Activated naive CD8-positive, alpha-beta T cell treated with anti-CD3 and anti-CD28 coated beads for 36 hours (primary cell): ENCODE data around the gene AUTS2. TPM values are rescaled to one million over a fixed set of nuclear protein-coding genes. Genes with fewer than 3 reads are reported as not detected.

Experiments used
- DNase-seq: peaks from one replicate; pipeline ENCODE4 v3.0.0; 2021
- H3K27ac Mint-ChIP-seq: one replicate; pipeline ENCODE4 v1.8.0; 2022; ENCODE audit warnings: mild to moderate bottlenecking, moderate library complexity, mixed read lengths
- H3K27me3 Mint-ChIP-seq: one replicate; pipeline ENCODE4 v1.8.0; 2022; ENCODE audit warnings: mild to moderate bottlenecking, mixed read lengths
- H3K36me3 Mint-ChIP-seq: one replicate; pipeline ENCODE4 v1.8.0; 2021; ENCODE audit warnings: mild to moderate bottlenecking, mixed read lengths
- H3K4me1 Mint-ChIP-seq: one replicate; pipeline ENCODE4 v1.8.0; 2021; ENCODE audit warnings: mixed read lengths
- H3K4me3 Mint-ChIP-seq: one replicate; pipeline ENCODE4 v1.8.0; 2022; ENCODE audit warnings: mild to moderate bottlenecking, moderate library complexity, mixed read lengths
- H3K9me3 Mint-ChIP-seq: one replicate; pipeline ENCODE4 v1.8.0; 2022; ENCODE audit warnings: mixed read lengths
- total RNA-seq, 2 experiments: library from RNA; stranded (reverse); gene quantifications; one replicate each; pipeline ENCODE4 v1.2.3, GENCODE V29; 2021

AUTS2 gene
- total RNA-seq, 2 experiments from 2014 or later, result 0.58 to 0.78 TPM

DNA sequence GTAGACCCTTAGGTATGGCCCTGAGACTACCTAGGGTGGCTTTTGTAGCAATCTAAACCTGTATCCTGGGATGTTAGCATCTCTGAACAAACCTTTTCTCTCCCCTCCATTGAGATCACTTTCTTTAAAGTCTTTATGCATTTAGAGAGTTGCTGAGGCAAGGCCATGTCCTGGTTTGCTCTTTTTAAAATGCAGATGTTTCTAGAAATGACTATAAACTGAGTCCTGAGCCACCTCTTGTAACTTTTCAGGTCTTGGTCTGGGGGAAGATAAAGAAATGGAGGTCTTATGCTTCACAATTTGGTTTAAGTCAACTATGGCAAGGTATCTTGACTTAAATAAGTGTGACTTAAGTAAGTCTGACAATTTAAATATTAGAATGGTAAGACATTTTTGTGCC, 78.0 kb downstream of the AUTS2 start:
- no peak overlapping the region for H3K27ac Mint-ChIP-seq
- H3K4me3 Mint-ChIP-seq, result no peak overlapping the region
- DNase-seq, result no peak
- H3K4me1 Mint-ChIP-seq, result no peaks in the 10 kb centered on the region
- H3K36me3 Mint-ChIP-seq, result no peaks in the 10 kb centered on the region
- H3K27me3 Mint-ChIP-seq, result peaks cover 3% of the 10 kb centered on the region
- H3K9me3 Mint-ChIP-seq, result no peaks in the 10 kb centered on the region

DNA sequence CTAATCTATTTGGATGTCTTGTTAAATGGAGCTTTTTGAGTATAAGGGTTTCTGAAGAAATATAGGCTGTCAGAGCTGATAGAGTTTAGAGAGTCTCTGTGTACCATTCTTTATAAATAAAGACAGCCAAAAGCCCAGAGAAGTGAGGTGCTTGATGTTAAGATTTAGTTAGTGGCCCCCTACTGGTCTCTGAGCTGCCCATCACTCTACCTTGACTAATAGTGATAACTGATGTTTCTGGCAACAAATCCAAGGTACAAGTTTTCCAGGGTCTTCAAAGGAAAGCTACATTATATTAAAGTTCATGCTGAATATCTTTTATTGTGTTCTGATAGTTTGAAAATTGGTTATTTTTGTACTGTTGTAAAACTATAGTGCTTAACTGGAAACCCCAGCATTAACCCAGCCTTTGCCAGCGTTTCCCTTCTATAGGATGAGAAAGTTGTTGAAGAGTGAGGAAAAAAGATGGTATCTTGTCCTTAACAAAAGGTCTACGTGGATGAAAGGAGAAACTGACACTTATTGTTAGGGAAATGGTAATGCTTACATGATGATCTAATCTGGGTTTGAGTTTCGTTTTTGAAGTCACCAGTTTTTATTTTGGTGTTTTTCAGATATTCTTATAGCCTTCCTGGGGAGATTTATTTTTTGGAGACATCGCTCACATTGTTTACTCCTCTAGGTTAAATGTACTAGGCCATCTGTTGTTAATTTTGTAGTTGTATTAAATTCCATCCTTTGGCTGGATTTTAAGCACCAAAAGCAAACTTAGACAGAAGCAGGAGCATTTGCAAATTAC, 79.0 kb downstream of the AUTS2 start:
- H3K27me3 Mint-ChIP-seq, result peaks cover 1% of the 10 kb centered on the region

DNA sequence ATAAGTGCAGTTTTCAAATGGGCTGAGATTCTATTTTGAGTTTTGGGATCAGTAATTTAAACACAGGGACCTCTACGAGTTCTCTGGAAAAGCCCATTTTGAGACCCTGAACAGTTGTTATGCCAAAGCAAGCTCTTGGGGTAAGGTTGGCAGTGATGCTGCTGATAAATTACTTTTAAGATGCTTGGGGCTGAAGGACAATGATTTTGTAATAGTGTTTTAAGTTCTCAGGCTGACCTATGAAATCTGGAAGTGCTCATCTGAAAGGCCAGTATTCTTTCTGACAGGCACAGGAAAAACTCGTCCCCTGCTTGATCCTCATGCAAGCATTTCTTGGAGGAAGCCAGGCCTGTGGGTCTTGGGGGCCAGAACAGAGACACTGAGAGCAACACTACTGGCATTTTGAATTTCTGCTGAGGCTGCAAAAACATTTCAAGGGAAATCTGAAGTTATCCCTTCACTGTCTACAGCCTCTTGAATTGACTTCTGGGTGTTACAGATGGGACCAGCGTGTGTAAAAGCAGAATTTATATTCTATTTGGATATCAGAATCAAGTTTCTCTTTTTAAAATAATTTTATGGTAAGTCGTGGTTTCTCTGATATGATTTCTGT, 79.7 kb downstream of the AUTS2 start:
- no peaks in the 10 kb centered on the region for H3K36me3 Mint-ChIP-seq
- H3K4me3 Mint-ChIP-seq, result no peak overlapping the region
- H3K27me3 Mint-ChIP-seq, result no peaks in the 10 kb centered on the region
- H3K9me3 Mint-ChIP-seq, result no peaks in the 10 kb centered on the region
- no peaks in the 10 kb centered on the region for H3K4me1 Mint-ChIP-seq
- H3K27ac Mint-ChIP-seq, result no peak overlapping the region
- DNase-seq, result no peak

More for the DNA sequence above, 79.0 kb downstream of the AUTS2 start:
- DNase-seq, result no peak
- H3K4me3 Mint-ChIP-seq, result no peak overlapping the region
- H3K4me1 Mint-ChIP-seq, result no peaks in the 10 kb centered on the region
- H3K9me3 Mint-ChIP-seq, result no peaks in the 10 kb centered on the region
- H3K36me3 Mint-ChIP-seq, result no peaks in the 10 kb centered on the region
- no peak overlapping the region for H3K27ac Mint-ChIP-seq

DNA sequence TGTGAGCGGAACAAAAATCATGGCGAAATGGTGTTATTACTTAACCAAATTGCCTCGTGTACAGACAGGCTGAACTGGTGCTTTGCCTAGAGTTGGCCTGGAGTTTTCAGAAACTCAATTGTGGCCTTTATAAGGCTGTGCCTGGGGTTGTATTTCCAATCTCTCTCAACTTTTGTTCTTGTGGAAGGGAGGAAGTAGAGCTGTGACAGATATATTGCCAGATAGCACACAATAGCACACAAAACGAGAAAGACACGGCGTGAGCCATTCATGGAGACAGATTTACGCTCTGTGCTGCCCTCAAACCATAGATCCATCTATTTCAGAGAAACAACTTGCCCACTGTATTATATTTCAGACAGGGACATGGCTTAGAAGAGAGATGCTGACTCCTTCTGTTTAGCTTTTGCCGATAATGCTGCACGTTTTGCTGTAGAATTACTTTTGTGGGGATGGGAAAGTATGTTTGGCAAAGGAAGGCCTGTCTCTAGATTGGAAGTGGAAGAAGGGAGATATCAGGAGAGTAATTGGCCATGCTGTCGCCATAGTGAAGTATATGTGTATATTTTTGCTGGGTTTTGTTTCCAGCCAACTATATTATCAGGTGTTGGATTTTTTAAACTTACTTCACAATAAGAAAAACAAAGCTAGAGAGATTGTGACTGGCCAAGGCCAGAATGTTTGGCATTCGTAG, 80.4 kb downstream of the AUTS2 start:
- Mint-ChIP-seq H3K9me3 (no peaks in the 10 kb centered on the region), H3K36me3 (no peaks in the 10 kb centered on the region), H3K27me3 (no peaks in the 10 kb centered on the region), H3K4me1 (no peaks in the 10 kb centered on the region), H3K27ac (no peak overlapping the region), H3K4me3 (no peak overlapping the region)
- no peak for DNase-seq

DNA sequence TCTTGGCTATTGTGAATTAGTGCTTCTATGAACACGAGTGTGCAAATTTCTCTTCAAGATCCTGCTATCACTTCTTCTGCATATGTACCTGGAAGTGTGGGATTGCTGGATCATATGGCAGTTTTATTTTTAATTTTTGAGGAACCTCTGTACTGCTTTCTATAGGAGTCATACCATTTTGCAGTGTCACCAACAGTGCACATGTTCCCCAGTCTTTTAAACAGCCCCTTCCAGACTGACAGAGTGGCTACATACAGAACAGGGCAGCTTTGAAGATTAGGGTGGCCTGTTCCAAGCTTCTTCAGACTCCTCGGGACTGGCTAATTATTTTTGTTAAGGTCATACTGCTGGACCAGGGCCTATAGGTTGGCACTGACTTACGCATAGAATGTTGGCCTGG, 82.9 kb downstream of the AUTS2 start:
- no peaks in the 10 kb centered on the region for H3K4me1 Mint-ChIP-seq
- no peaks in the 10 kb centered on the region for H3K27me3 Mint-ChIP-seq
- H3K9me3 Mint-ChIP-seq, result no peaks in the 10 kb centered on the region
- H3K36me3 Mint-ChIP-seq, result no peaks in the 10 kb centered on the region
- no peak overlapping the region for H3K4me3 Mint-ChIP-seq
- H3K27ac Mint-ChIP-seq, result no peak overlapping the region
- DNase-seq, result no peak

DNA sequence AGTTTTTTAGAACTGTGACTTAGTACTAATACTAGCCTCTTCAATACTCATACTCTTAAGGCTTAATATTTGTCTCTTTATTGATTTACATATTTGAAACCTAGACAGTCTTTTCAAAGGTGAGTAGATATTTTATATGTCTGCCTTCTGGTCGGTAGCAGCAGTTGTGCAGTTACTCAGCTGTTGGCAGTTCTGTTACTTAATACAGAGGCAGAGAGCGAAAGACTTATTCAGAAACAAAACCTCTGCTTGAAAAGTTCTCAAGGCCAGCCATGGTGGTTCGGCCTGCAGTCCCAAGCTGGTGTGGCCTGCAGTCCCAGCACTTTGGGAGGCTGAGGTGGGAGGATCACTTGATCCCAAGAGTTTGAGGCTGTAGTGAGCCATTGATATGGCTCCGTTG, 84.2 kb downstream of the AUTS2 start:
- Mint-ChIP-seq H3K27ac (no peak overlapping the region), H3K27me3 (no peaks in the 10 kb centered on the region), H3K36me3 (no peaks in the 10 kb centered on the region), H3K4me1 (no peaks in the 10 kb centered on the region), H3K4me3 (no peak overlapping the region), H3K9me3 (no peaks in the 10 kb centered on the region)
- no peak for DNase-seq

DNA sequence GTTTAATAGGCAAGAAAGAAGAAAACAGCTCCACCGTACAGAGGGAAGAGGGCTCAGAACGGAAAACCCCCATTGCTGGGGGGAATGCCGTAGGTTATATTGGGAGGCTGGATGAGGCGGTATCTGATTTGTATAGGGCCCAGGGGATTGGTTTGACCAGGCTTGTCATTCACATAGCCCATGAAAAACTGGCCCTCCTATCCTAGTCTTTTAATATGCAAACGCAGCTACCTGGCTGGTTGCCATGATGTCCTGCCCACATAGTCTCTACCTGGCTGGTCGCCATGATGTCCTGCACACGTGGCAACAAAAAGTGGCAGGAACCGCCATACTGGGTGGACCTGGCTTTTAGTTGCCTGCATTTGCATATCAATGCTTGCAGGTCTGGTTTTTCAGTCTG, 84.7 kb downstream of the AUTS2 start:
- DNase-seq, result no peak
- Mint-ChIP-seq H3K36me3 (no peaks in the 10 kb centered on the region), H3K4me3 (no peak overlapping the region)

DNA sequence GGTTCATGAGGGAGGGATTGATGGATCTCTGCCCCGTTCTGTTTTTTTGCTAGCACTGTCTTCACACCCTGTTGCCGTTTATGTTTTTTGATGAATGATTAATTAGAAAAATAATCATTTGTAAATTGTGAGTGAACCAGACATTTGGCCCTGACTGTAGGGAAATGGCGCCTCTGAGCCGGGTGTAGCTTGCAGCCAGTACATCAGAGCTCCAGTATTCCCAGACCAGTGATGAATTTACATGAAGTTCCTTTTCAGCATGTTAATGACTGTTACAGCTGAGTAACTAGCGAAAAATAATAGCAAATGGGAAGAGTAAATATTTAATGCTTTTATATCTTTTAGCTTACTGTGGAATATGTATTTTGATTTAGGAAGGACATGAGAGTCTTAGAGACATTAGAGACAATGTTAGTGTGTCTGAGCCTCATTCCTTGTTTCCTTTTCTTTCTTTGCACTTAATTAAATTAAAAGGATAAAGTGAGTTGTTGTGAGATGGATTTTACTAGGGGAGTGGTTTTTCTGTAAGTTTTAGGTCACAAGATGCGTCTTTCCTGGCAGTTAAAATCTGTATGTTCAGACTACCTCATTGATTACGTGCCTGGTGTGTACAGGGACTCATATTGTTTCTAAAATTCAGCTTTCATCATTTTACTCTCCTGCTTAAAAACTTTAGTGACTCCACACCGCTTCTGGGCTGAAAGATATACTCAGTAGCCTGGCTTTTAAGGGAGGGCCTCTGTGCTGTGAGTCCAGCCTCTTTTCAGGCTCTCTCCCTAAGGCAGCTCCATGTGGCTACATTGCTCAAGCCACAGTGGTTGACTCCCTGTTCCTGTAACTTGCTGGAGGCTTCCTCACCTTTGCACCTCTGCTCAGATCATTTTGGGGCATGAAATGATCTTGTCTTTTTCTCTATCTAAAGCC, 86.4 kb downstream of the AUTS2 start:
- H3K4me1 Mint-ChIP-seq, result no peaks in the 10 kb centered on the region
- no peak overlapping the region for H3K4me3 Mint-ChIP-seq
- no peak for DNase-seq
- H3K9me3 Mint-ChIP-seq, result no peaks in the 10 kb centered on the region
- no peaks in the 10 kb centered on the region for H3K36me3 Mint-ChIP-seq
- H3K27ac Mint-ChIP-seq, result no peak overlapping the region
- no peaks in the 10 kb centered on the region for H3K27me3 Mint-ChIP-seq

More for the DNA sequence above, 84.7 kb downstream of the AUTS2 start:
- Mint-ChIP-seq H3K9me3 (no peaks in the 10 kb centered on the region), H3K27ac (no peak overlapping the region), H3K27me3 (no peaks in the 10 kb centered on the region), H3K4me1 (no peaks in the 10 kb centered on the region)

DNA sequence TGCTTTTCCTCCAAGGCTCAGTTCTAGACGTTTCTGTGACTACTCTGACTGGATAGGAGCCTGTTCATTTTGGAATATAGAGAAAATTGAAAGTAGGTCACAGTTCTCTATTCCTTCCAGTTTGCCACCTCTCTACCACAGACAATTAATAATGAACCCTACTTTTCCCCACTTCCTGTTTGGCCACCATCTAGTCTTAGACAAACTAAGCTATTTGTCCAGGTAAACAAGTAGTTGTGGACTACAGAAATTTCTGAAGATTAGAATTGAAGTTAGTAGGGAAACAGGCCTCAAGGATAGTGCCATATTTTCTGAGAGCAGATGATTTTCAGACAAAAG, 87.0 kb downstream of the AUTS2 start:
- Mint-ChIP-seq H3K4me1 (no peaks in the 10 kb centered on the region), H3K36me3 (no peaks in the 10 kb centered on the region), H3K9me3 (no peaks in the 10 kb centered on the region), H3K27ac (no peak overlapping the region), H3K4me3 (no peak overlapping the region), H3K27me3 (no peaks in the 10 kb centered on the region)
- DNase-seq, result no peak

DNA sequence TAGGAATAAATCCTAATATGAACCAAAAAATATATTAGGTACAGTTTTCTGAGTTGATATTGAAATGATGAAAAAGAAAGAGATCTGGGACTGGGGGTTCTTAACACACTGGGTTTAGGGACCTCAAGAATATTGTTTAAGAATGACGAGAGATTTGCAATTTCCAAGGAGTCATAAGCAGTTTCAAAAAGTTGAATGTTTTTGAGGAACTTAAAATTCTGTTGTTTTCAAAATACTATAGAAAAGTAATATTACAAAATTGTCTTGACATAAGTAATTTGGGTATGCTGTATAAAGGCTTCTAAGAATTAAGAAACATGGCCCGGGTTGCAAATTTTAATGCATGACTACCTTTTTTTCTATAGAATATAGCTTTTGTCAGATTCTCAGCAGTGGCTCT, 88.1 kb downstream of the AUTS2 start:
- no peak for DNase-seq

DNA sequence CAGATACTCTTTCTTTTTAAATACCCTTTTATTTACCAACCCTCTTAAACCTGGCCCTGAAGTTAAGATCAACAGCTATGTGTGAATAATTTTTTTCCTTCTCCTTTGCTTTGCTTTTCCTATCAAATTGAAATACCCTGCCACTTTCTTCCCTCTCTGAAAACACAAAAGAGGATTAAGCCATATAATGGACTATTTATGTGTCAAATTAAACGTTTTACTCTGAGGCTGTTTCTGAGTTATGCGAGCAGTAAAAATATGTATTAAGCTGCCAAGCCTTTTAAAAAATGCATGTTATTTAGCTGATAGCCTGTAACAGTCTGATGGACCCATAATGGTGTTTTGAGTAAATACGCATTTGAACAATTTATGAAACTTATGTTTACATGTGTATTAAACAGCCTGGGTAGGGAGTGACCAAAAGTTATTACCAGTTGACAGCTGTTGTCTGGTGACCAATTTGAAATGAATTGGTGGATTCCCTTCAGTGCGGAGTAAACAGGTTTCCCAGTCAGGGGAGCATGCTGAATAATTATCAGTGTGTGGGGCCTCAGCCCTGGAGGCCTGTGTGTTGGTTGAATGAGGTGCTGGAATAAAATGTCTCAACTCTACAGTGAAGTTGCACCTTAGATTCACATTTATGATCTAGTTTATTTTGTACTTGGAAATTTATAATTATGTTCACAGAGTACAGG, 89.6 kb downstream of the AUTS2 start:
- H3K9me3 Mint-ChIP-seq, result no peaks in the 10 kb centered on the region

More for the DNA sequence above, 88.1 kb downstream of the AUTS2 start:
- H3K27ac Mint-ChIP-seq, result no peak overlapping the region
- no peak overlapping the region for H3K4me3 Mint-ChIP-seq
- H3K27me3 Mint-ChIP-seq, result no peaks in the 10 kb centered on the region
- no peaks in the 10 kb centered on the region for H3K9me3 Mint-ChIP-seq
- no peaks in the 10 kb centered on the region for H3K36me3 Mint-ChIP-seq
- no peaks in the 10 kb centered on the region for H3K4me1 Mint-ChIP-seq

DNA sequence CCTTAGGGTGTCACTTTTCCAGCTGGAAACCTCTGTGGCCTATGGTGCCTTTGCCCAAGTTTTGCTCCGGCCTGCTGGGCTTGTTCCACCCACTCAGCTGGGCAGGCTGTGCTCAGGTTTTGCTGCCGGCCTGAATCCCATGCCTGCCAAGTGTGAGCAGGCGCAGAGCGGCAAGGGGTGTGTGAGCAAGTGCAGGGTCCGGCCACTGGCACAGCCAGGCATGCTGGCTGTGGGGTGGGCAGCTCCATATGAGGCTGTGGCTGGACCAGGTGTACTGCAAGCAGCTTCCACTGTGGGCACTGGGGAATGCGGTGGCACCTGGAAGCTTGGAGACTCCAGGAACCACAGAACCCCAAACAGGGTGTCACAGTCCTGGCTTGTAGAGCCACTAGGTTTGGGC, 92.1 kb downstream of the AUTS2 start:
- H3K27ac Mint-ChIP-seq, result no peak overlapping the region
- no peak for DNase-seq
- H3K9me3 Mint-ChIP-seq, result no peaks in the 10 kb centered on the region
- no peaks in the 10 kb centered on the region for H3K36me3 Mint-ChIP-seq
- peaks cover 4% of the 10 kb centered on the region for H3K27me3 Mint-ChIP-seq
- H3K4me1 Mint-ChIP-seq, result no peaks in the 10 kb centered on the region
- no peak overlapping the region for H3K4me3 Mint-ChIP-seq

More for the DNA sequence above, 89.6 kb downstream of the AUTS2 start:
- Mint-ChIP-seq H3K27me3 (no peaks in the 10 kb centered on the region), H3K4me3 (no peak overlapping the region), H3K36me3 (no peaks in the 10 kb centered on the region), H3K4me1 (no peaks in the 10 kb centered on the region), H3K27ac (no peak overlapping the region)
- no peak for DNase-seq

DNA sequence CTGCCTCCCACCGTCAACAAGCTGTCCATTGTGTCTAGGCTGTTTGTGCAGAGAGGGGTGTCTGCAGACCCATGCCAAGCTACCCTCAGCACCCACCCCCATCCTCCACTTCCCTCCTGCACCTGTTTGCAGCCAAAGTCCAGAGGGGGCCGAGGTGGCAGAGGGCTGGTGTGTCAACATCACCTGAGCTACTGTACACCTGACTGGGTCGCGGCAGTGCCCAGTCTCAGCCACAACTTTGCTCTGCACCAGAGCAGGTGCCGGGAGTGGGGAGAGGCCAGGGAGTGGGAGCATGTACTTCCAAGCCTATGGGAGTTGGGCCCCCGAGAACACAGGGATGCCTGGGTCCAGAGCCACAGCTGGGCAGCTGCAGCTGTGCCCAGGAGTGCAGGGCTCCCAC, 93.1 kb downstream of the AUTS2 start:
- H3K9me3 Mint-ChIP-seq, result no peaks in the 10 kb centered on the region
- peaks cover 6% of the 10 kb centered on the region for H3K4me1 Mint-ChIP-seq
- peaks cover 4% of the 10 kb centered on the region for H3K27me3 Mint-ChIP-seq
- H3K36me3 Mint-ChIP-seq, result no peaks in the 10 kb centered on the region
- DNase-seq, result no peak
- H3K4me3 Mint-ChIP-seq, result no peak overlapping the region
- H3K27ac Mint-ChIP-seq, result no peak overlapping the region

DNA sequence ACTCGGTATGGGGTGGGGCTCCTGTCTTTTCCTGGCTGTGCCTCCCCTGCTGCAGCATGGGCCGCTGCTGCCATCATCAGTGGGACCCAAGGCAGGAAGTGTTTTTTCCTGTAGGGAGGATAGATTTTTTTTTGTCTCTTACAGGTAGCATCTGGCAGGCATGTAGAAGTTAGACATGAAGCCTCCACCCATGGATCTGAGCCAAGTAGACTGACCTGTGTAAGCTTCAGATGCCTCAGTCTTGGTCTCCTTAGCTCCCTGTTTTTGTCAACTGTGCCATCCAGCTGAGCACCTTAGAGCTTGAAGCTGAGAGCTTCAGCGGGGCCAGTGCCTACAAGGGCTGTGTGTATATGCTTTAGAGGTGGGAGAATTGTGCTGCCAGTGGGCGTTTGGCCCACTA, 93.5 kb downstream of the AUTS2 start:
- H3K9me3 Mint-ChIP-seq, result no peaks in the 10 kb centered on the region
- no peaks in the 10 kb centered on the region for H3K36me3 Mint-ChIP-seq
- DNase-seq, result no peak
- peaks cover 7% of the 10 kb centered on the region for H3K4me1 Mint-ChIP-seq
- H3K27ac Mint-ChIP-seq, result no peak overlapping the region
- H3K27me3 Mint-ChIP-seq, result peaks cover 4% of the 10 kb centered on the region
- no peak overlapping the region for H3K4me3 Mint-ChIP-seq
